ENCODE data around the gene MYL6.
A peak's percentile ranks its signal among the peaks of the same experiment; 100 is the strongest.
"Not testable (repeated sequence)": the region's sequence is repeated elsewhere in the genome, so short reads cannot be mapped to it uniquely, and the experiment has no call there.

MYL6 gene

GRCh38 chr12:56146492-56147460 is 11.4 kb upstream of the MYL6 start:
- Mint-ChIP-seq H3K9me3 (no peaks in the 10 kb centered on the region), H3K4me1 (peaks cover 35% of the 10 kb centered on the region), H3K4me3 (no peak overlapping the region), H3K27ac (peak overlapping the region in 1 of 2 donors; percentile 42), H3K27me3 (no peaks in the 10 kb centered on the region)
- ATAC-seq = no peak
- DNase-seq = no peak

GRCh38 chr12:56150563-56150962 is 7.6 kb upstream of the MYL6 start:
- Mint-ChIP-seq H3K27ac (peak overlapping the region; percentile 80 to 82), H3K4me1 (peaks cover 41% of the 10 kb centered on the region), H3K4me3 (peak overlapping the region; percentile 40 to 59), H3K9me3 (no peaks in the 10 kb centered on the region), H3K27me3 (no peaks in the 10 kb centered on the region)
- no peak for ATAC-seq
- no peak for DNase-seq

- Mint-ChIP-seq H3K4me1 (peaks cover 43% of the 10 kb centered on the region), H3K27me3 (no peaks in the 10 kb centered on the region), H3K4me3 (peak overlapping the region; percentile 87 to 93), H3K9me3 (no peaks in the 10 kb centered on the region), H3K27ac (peak overlapping the region; percentile 96 to 98)
- ATAC-seq (peak; percentile 82), DNase-seq (peak; percentile 70 to 78)
Observed at GRCh38 chr12:56151672-56152131, 6.5 kb upstream of the MYL6 start.

- H3K4me1 Mint-ChIP-seq = peaks cover 47% of the 10 kb centered on the region
- DNase-seq = peak; percentile 90 to 95
- no peaks in the 10 kb centered on the region for H3K9me3 Mint-ChIP-seq
- peak within 1 kb of the TSS; percentile 96 to 98 for H3K27ac Mint-ChIP-seq
- H3K4me3 Mint-ChIP-seq = peak within 1 kb of the TSS; percentile 87 to 93
- H3K27me3 Mint-ChIP-seq = no peaks in the 10 kb centered on the region
- peak; percentile 93 for ATAC-seq
Observed at GRCh38 chr12:56152132-56152755, 5.9 kb upstream of the MYL6 start, which contains the start of gene MYL6B. Gene MYL6B, plus strand, starts transcription at chr12:56152587. Its CDS starts 1,332 bp downstream, at chr12:56153919.

GRCh38 chr12:56152756-56153677 is 5.1 kb upstream of the MYL6 start:
- H3K4me1 Mint-ChIP-seq = peaks cover 52% of the 10 kb centered on the region
- H3K27me3 Mint-ChIP-seq = no peaks in the 10 kb centered on the region
- DNase-seq (no peak), ATAC-seq (no peak)
- peak overlapping the region; percentile 87 to 93 for H3K4me3 Mint-ChIP-seq
- H3K27ac Mint-ChIP-seq = peak overlapping the region; percentile 96 to 98
- H3K9me3 Mint-ChIP-seq = no peaks in the 10 kb centered on the region

- peak overlapping the region; percentile 87 to 93 for H3K4me3 Mint-ChIP-seq
- H3K4me1 Mint-ChIP-seq = peaks cover 52% of the 10 kb centered on the region
- no peak overlapping the region for H3K27ac Mint-ChIP-seq
- ATAC-seq (no peak), DNase-seq (no peak)
- no peaks in the 10 kb centered on the region for H3K9me3 Mint-ChIP-seq
- H3K27me3 Mint-ChIP-seq = no peaks in the 10 kb centered on the region
Observed at GRCh38 chr12:56153678-56154065, 4.5 kb upstream of the MYL6 start.

GRCh38 chr12:56154246-56154771 is 3.9 kb upstream of the MYL6 start:
- peaks cover 56% of the 10 kb centered on the region for H3K4me1 Mint-ChIP-seq
- ATAC-seq = no peak
- H3K27ac Mint-ChIP-seq = no peak overlapping the region
- H3K4me3 Mint-ChIP-seq = no peak overlapping the region
- no peaks in the 10 kb centered on the region for H3K27me3 Mint-ChIP-seq
- no peaks in the 10 kb centered on the region for H3K9me3 Mint-ChIP-seq
- DNase-seq = no peak

GRCh38 chr12:56154818-56155217 is 3.3 kb upstream of the MYL6 start:
- ATAC-seq = no peak
- no peak overlapping the region for H3K4me3 Mint-ChIP-seq
- no peak for DNase-seq
- H3K27ac Mint-ChIP-seq = no peak overlapping the region
- H3K4me1 Mint-ChIP-seq = peaks cover 61% of the 10 kb centered on the region
- no peaks in the 10 kb centered on the region for H3K27me3 Mint-ChIP-seq
- H3K9me3 Mint-ChIP-seq = no peaks in the 10 kb centered on the region

GRCh38 chr12:56155256-56155845 is 2.8 kb upstream of the MYL6 start:
- Mint-ChIP-seq H3K9me3 (no peaks in the 10 kb centered on the region), H3K27ac (no peak overlapping the region), H3K4me3 (no peak overlapping the region), H3K27me3 (no peaks in the 10 kb centered on the region), H3K4me1 (peaks cover 62% of the 10 kb centered on the region)
- DNase-seq (no peak), ATAC-seq (no peak)

- Mint-ChIP-seq H3K4me1 (peaks cover 62% of the 10 kb centered on the region), H3K4me3 (peak overlapping the region; percentile 87 to 96), H3K27ac (peak overlapping the region; percentile 52 to 90)
- H3K27me3 Mint-ChIP-seq, ATAC-seq, DNase-seq, H3K9me3 Mint-ChIP-seq: not testable (repeated sequence)
Observed at GRCh38 chr12:56156464-56157200, 1.5 kb upstream of the MYL6 start.

GRCh38 chr12:56157201-56158028 is 744 bp upstream of the MYL6 start:
- H3K4me3 Mint-ChIP-seq = peak overlapping the region; percentile 87 to 96
- H3K27ac Mint-ChIP-seq = peak overlapping the region; percentile 89 to 90
- H3K9me3 Mint-ChIP-seq = no peaks in the 10 kb centered on the region
- peaks cover 68% of the 10 kb centered on the region for H3K4me1 Mint-ChIP-seq
- DNase-seq (peak; percentile 60 to 63), ATAC-seq (peak; percentile 34)
- H3K27me3 Mint-ChIP-seq = no peaks in the 10 kb centered on the region

GRCh38 chr12:56158926-56159461 is 835 bp downstream of the MYL6 start:
- H3K4me1 Mint-ChIP-seq = peaks cover 59% of the 10 kb centered on the region
- ATAC-seq (peak; percentile 4), DNase-seq (peak in 1 of 2 donors; percentile 33)
- H3K27me3 Mint-ChIP-seq = no peaks in the 10 kb centered on the region
- H3K4me3 Mint-ChIP-seq = peak overlapping the region; percentile 87 to 96
- H3K9me3 Mint-ChIP-seq = no peaks in the 10 kb centered on the region
- peak overlapping the region; percentile 87 to 99 for H3K27ac Mint-ChIP-seq
